Measurements from ENCODE around the gene RLIM.

- TF ChIP-seq CTCF (IDR thresholded peaks at IDR 0.05) (no peak), TAF1 (IDR thresholded peaks at IDR 0.05; ENCODE audit: borderline replicate concordance, low read depth, low read length) (no peak), RAD21 (IDR thresholded peaks at IDR 0.05; ENCODE audit: low read length) (no peak), JUND (IDR thresholded peaks at IDR 0.05) (no peak), NRF1 (IDR thresholded peaks at IDR 0.05; ENCODE audit: low read depth, low read length) (no peak), POLR2AphosphoS5 (IDR thresholded peaks at IDR 0.05; ENCODE audit: low read depth, low read length) (no peak), YY1 (IDR thresholded peaks at IDR 0.05; ENCODE audit: low read depth) (no peak), RFX5 (IDR thresholded peaks at IDR 0.05; ENCODE audit: low read length) (no peak), FOXM1 (IDR thresholded peaks at IDR 0.05; ENCODE audit: low read depth) (no peak)
- TF ChIP-seq, protein P1, sequence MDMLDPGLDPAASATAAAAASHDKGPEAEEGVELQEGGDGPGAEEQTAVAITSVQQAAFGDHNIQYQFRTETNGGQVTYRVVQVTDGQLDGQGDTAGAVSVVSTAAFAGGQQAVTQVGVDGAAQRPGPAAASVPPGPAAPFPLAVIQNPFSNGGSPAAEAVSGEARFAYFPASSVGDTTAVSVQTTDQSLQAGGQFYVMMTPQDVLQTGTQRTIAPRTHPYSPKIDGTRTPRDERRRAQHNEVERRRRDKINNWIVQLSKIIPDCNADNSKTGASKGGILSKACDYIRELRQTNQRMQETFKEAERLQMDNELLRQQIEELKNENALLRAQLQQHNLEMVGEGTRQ (IDR thresholded peaks at IDR 0.05; ENCODE audit: borderline replicate concordance, low read depth, low read length) = no peak
- TF ChIP-seq, protein P2, sequence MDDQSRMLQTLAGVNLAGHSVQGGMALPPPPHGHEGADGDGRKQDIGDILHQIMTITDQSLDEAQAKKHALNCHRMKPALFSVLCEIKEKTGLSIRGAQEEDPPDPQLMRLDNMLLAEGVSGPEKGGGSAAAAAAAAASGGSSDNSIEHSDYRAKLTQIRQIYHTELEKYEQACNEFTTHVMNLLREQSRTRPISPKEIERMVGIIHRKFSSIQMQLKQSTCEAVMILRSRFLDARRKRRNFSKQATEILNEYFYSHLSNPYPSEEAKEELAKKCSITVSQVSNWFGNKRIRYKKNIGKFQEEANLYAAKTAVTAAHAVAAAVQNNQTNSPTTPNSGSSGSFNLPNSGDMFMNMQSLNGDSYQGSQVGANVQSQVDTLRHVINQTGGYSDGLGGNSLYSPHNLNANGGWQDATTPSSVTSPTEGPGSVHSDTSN (IDR thresholded peaks at IDR 0.05) = no peak
Measured at GRCh38 chrX:74656079-74656745, 41.8 kb upstream of the RLIM start.

All from SK-N-SH (cell line).